IMR-90 (cell line): Measurements from ENCODE around the gene SLC4A5. TPM values are rescaled to one million over a fixed set of nuclear protein-coding genes. Genes with fewer than 3 reads are reported as not detected.

Experiments used
- ATAC-seq: fragments of 200-7000 bp; cut with Tn5 transposase; 2 replicates; pipeline ENCODE4 v1.9.1; 2020; ENCODE audit warnings: low read depth, mild to moderate bottlenecking, moderate library complexity
- BruUV-seq: library from RNA; stranded (reverse); fragments of 400-500 nt; replicated peaks from 2 replicates; lab custom pipeline; 2021; lab: Mats Ljungman, UMichigan
- CTCF ChIA-PET: fragments of 300-600 bp; formaldehyde crosslinking; extraction: SDS; loops from one replicate; lab custom pipeline; 2021; ENCODE audit warnings: antibody characterized with exemption; lab: Yijun Ruan, JAX
- POLR2A ChIA-PET: fragments of 300-600 bp; sonication (Branson Sonifier 250); formaldehyde crosslinking; loops from one replicate; lab custom pipeline; 2022; ENCODE audit warnings: antibody characterized with exemption; ENCODE audit not compliant: unreplicated experiment; lab: Charles Lee
- DNase-seq: peaks from one replicate; pipeline ENCODE4 v3.0.0; 2013
- H2AFZ ChIP-seq: replicated peaks from 2 replicates; pipeline ENCODE3; 2013; ENCODE audit warnings: low read length, mild to moderate bottlenecking; ENCODE audit not compliant: poor library complexity
- H2AK5ac ChIP-seq: 2 replicates; pipeline ENCODE4 v1.6.1; 2013; ENCODE audit warnings: low read depth, low read length, inconsistent platforms
- H2AK9ac ChIP-seq: replicated peaks from 2 replicates; pipeline ENCODE3; 2013; ENCODE audit warnings: mild to moderate bottlenecking, low read depth, low read length, moderate library complexity; ENCODE audit not compliant: poor library complexity
- H2BK120ac ChIP-seq: 2 replicates; pipeline ENCODE4 v1.6.1; 2013; ENCODE audit warnings: low read depth, low read length, inconsistent platforms
- H2BK15ac ChIP-seq: 3 replicates; pipeline ENCODE4 v1.6.1; 2013; ENCODE audit warnings: low read depth, low read length, inconsistent platforms
- H2BK20ac ChIP-seq: 2 replicates; pipeline ENCODE4 v1.6.1; 2013; ENCODE audit warnings: low read depth, mild to moderate bottlenecking, inconsistent platforms, low read length, moderate library complexity
- H2BK5ac ChIP-seq: 2 replicates; pipeline ENCODE4 v1.6.1; 2013; ENCODE audit warnings: mild to moderate bottlenecking, low read depth, low read length, inconsistent platforms; ENCODE audit not compliant: poor library complexity, severe bottlenecking
- H3K14ac ChIP-seq: replicated peaks from 2 replicates; pipeline ENCODE4 v1.6.1; 2013; ENCODE audit warnings: low read depth, low read length, inconsistent platforms
- H3K18ac ChIP-seq: 2 replicates; pipeline ENCODE4 v1.6.1; 2013; ENCODE audit warnings: low read depth, low read length, control low read depth
- H3K23ac ChIP-seq: 2 replicates; pipeline ENCODE4 v1.6.1; 2013; ENCODE audit warnings: low read depth, low read length, inconsistent platforms
- H3K27ac ChIP-seq: 2 replicates; pipeline ENCODE4 v1.5.1; 2013; ENCODE audit warnings: mild to moderate bottlenecking, control low read depth, low read length; ENCODE audit not compliant: insufficient read depth
- H3K27me3 ChIP-seq: 2 replicates; pipeline ENCODE4 v1.6.1; 2013; ENCODE audit warnings: low read length; ENCODE audit not compliant: control insufficient read depth, insufficient read depth
- H3K36me3 ChIP-seq: 2 replicates; pipeline ENCODE4 v1.6.1; 2013; ENCODE audit warnings: low read length, mixed read lengths; ENCODE audit not compliant: control insufficient read depth, insufficient read depth
- H3K4ac ChIP-seq: 2 replicates; pipeline ENCODE4 v1.6.1; 2013; ENCODE audit warnings: low read depth, low read length, inconsistent platforms
- H3K4me1 ChIP-seq: 2 replicates; pipeline ENCODE4 v1.6.1; 2013; ENCODE audit warnings: low read length, mixed read lengths; ENCODE audit not compliant: control insufficient read depth, insufficient read depth
- H3K4me2 ChIP-seq: 2 replicates; pipeline ENCODE4 v1.6.1; 2013; ENCODE audit warnings: low read depth, mild to moderate bottlenecking, control low read depth, low read length, moderate library complexity
- H3K4me3 ChIP-seq: 2 replicates; pipeline ENCODE4 v1.5.1; 2013; ENCODE audit warnings: low read depth, mild to moderate bottlenecking, control low read depth, low read length, moderate library complexity; ENCODE audit not compliant: insufficient read depth
- H3K56ac ChIP-seq: 2 replicates; pipeline ENCODE4 v1.6.1; 2013; ENCODE audit warnings: low read length, inconsistent platforms; ENCODE audit not compliant: insufficient read depth; ENCODE audit errors: extremely low read depth
- H3K79me1 ChIP-seq, 2 experiments: 2 replicates each; pipeline ENCODE4 v1.6.1; 2013; ENCODE audit warnings: low read length in 2 of 2, inconsistent platforms in 1 of 2, low read depth in 1 of 2
- H3K9ac ChIP-seq: 2 replicates; pipeline ENCODE4 v1.6.1; 2013; ENCODE audit warnings: low read depth, low read length, control low read depth
- H3K9me1 ChIP-seq: 2 replicates; pipeline ENCODE4 v1.6.1; 2013; ENCODE audit warnings: low read length, inconsistent platforms; ENCODE audit not compliant: insufficient read depth
- H3K9me3 ChIP-seq: 2 replicates; pipeline ENCODE4 v1.6.1; 2013; ENCODE audit warnings: low read length; ENCODE audit not compliant: control insufficient read depth, insufficient read depth
- H4K20me1 ChIP-seq: 2 replicates; pipeline ENCODE4 v1.6.1; 2013; ENCODE audit warnings: low read length, inconsistent platforms; ENCODE audit not compliant: insufficient read depth
- H4K5ac ChIP-seq: 2 replicates; pipeline ENCODE4 v1.6.1; 2013; ENCODE audit warnings: mild to moderate bottlenecking, low read depth, low read length, control low read depth
- H4K8ac ChIP-seq, 2 experiments: 2 replicates each; pipeline ENCODE4 v1.6.1; 2013; ENCODE audit warnings: low read depth in 2 of 2, low read length in 2 of 2, control low read depth in 1 of 2, inconsistent platforms in 1 of 2
- H4K91ac ChIP-seq: 2 replicates; pipeline ENCODE4 v1.6.1; 2013; ENCODE audit warnings: low read depth, low read length, inconsistent platforms; ENCODE audit not compliant: insufficient read depth
- BHLHE40 ChIP-seq: fragments of 150-350 bp; IDR thresholded peaks from 2 replicates; pipeline ENCODE4 v1.6.1; 2016; ENCODE audit warnings: mild to moderate bottlenecking, low read depth, low read length
- CHD1 ChIP-seq: IDR thresholded peaks from 2 replicates; pipeline ENCODE4 v1.6.1; 2012; ENCODE audit warnings: low read depth, low read length, improper control_type of control experiment
- CTCF ChIP-seq: conservative IDR thresholded peaks from 2 replicates; pipeline ENCODE4 v1.5.1; 2012; ENCODE audit warnings: mild to moderate bottlenecking, low read depth, low read length, improper control_type of control experiment
- MAFK ChIP-seq: IDR thresholded peaks from 2 replicates; pipeline ENCODE4 v1.6.1; 2012; ENCODE audit warnings: low read depth, low read length, improper control_type of control experiment
- POLR2A ChIP-seq: IDR thresholded peaks from 2 replicates; pipeline ENCODE4 v1.6.1; 2012; ENCODE audit warnings: mild to moderate bottlenecking, low read depth, low read length
- RAD21 ChIP-seq: IDR thresholded peaks from 2 replicates; pipeline ENCODE4 v1.6.1; 2012; ENCODE audit warnings: low read length, improper control_type of control experiment
- RFX5 ChIP-seq: IDR thresholded peaks from 2 replicates; pipeline ENCODE4 v1.8.0; 2012; ENCODE audit warnings: low read depth, mild to moderate bottlenecking, low read length, moderate library complexity
- WGBS, 2 experiments: methylation state at CpG; one replicate each; pipeline versions ENCODE4 v1.1.5 to v1.1.7; 2013; ENCODE audit warnings: missing lambda C conversion rate in 2 of 2; ENCODE audit not compliant: insufficient read length in 1 of 2; ENCODE audit errors: extremely low coverage in 2 of 2; 5-methylcytosine and 5-hydroxymethylcytosine counted together
- dilution Hi-C: fragments of 300-500 bp; cut with HindIII; formaldehyde crosslinking; loops from one replicate; pipeline ENCODE4 v1.14.3; 2018; ENCODE audit warnings: low sequenced_read_pairs; ENCODE audit not compliant: unreplicated experiment
- in situ Hi-C: fragments of 300-500 bp; cut with MboI; formaldehyde crosslinking; loops from 3 replicates; pipeline ENCODE4 v1.14.3; 2019; ENCODE audit warnings: low sequenced_read_pairs, inconsistent platforms, mixed read lengths
- intact Hi-C: fragments of 100-400 bp; cut with micrococcal nuclease; formaldehyde crosslinking; loops from 2 replicates; pipeline ENCODE4 v1.10.0; 2022
- polyA plus RNA-seq, 3 experiments: library from polyadenylated mRNA; depleted of rRNA; stranded (reverse); fragments of >200 nt; gene quantifications; 2 replicates each; pipeline ENCODE4 v1.2.3, GENCODE V29; 2012; ENCODE audit warnings: low replicate concordance in 1 of 3
- total RNA-seq: library from RNA; depleted of rRNA; stranded (reverse); fragments of >200 nt; gene quantifications from 2 replicates; pipeline ENCODE4 v1.2.3, GENCODE V29; 2012

The SLC4A5 gene
- total and polyA plus RNA-seq, 2 of the 4 experiments (the other 2 are of a cell fraction), result 0.18 to 0.22 TPM

GRCh38 chr2:74290066-74290465 lies 53.1 kb downstream of the SLC4A5 start:
- Histone ChIP-seq H3K56ac (no peak overlapping the region), H4K20me1 (no peaks in the 10 kb centered on the region), H4K91ac (no peak overlapping the region), H2BK20ac (no peak overlapping the region), H2BK5ac (no peak overlapping the region), H3K4me1 (no peaks in the 10 kb centered on the region), H3K14ac (no peak overlapping the region), H4K5ac (no peak overlapping the region), H2AFZ (no peak overlapping the region), H3K79me1 (no peaks in the 10 kb centered on the region), H2AK5ac (no peak overlapping the region), H3K9me1 (0 out of 2 replicates have a peak, but pooled peaks cover 3% of the 10 kb centered on the region), H3K9me3 (no peaks in the 10 kb centered on the region), H3K27ac (no peak overlapping the region), H3K23ac (no peak overlapping the region), H3K4ac (no peak overlapping the region), H3K4me2 (no peak overlapping the region), H4K8ac (no peak overlapping the region), H3K27me3 (peaks cover 28% of the 10 kb centered on the region), H2BK120ac (no peak overlapping the region), H2AK9ac (no peak overlapping the region), H3K18ac (no peak overlapping the region), H3K9ac (no peak overlapping the region), H3K4me3 (no peak overlapping the region), H3K36me3 (no peaks in the 10 kb centered on the region), H2BK15ac (no peak overlapping the region)
- dilution Hi-C loops, result no loop called here
- ChIA-PET CTCF (no interaction called here), POLR2A (no interaction called here)
- WGBS, 2 experiments, result 80% methylated on average over 1 of the region's 3 CpGs; no CpG with 5 or more reads in 1 of the 2 experiments
- no peak for DNase-seq
- in situ Hi-C loops, result no loop called here
- no peak for ATAC-seq
- TF ChIP-seq CHD1 (no peak), POLR2A (no peak), BHLHE40 (no peak), CTCF (no peak), MAFK (no peak), RFX5 (no peak), RAD21 (no peak)
- intact Hi-C loops, result no loop called here
- no TSS peak for BruUV-seq
